IMR-90 (cell line): ENCODE results near the gene SEPSECS.

Experiments used
- CEBPB ChIP-seq: IDR thresholded peaks from 2 replicates; pipeline ENCODE4 v1.6.1; 2012; ENCODE audit warnings: low read depth, low read length, improper control_type of control experiment
- CTCF ChIP-seq: conservative IDR thresholded peaks from 2 replicates; pipeline ENCODE4 v1.5.1; 2012; ENCODE audit warnings: mild to moderate bottlenecking, low read depth, low read length, improper control_type of control experiment
- FOS ChIP-seq: fragments of 150-350 bp; IDR thresholded peaks from 2 replicates; pipeline ENCODE4 v1.6.1; 2016; ENCODE audit warnings: low read depth, low read length
- MAZ ChIP-seq: IDR thresholded peaks from 2 replicates; pipeline ENCODE4 v1.6.1; 2012; ENCODE audit warnings: low read depth, mild to moderate bottlenecking, low read length, improper control_type of control experiment, moderate library complexity, borderline replicate concordance
- POLR2A ChIP-seq: IDR thresholded peaks from 2 replicates; pipeline ENCODE4 v1.6.1; 2012; ENCODE audit warnings: mild to moderate bottlenecking, low read depth, low read length
- RCOR1 ChIP-seq: IDR thresholded peaks from 2 replicates; pipeline ENCODE4 v1.6.1; 2012; ENCODE audit warnings: mild to moderate bottlenecking, low read length, improper control_type of control experiment; ENCODE audit not compliant: insufficient replicate concordance
- RFX5 ChIP-seq: IDR thresholded peaks from 2 replicates; pipeline ENCODE4 v1.8.0; 2012; ENCODE audit warnings: low read depth, mild to moderate bottlenecking, low read length, moderate library complexity
- SMC3 ChIP-seq: fragments of 150-350 bp; IDR thresholded peaks from 2 replicates; pipeline ENCODE4 v1.6.1; 2016; ENCODE audit warnings: low read depth, mild to moderate bottlenecking, antibody characterized with exemption, low read length, moderate library complexity
- USF2 ChIP-seq: fragments of 150-350 bp; IDR thresholded peaks from 2 replicates; pipeline ENCODE4 v1.6.1; 2017; ENCODE audit warnings: mild to moderate bottlenecking, antibody characterized with exemption, low read length, low read depth

- TF ChIP-seq RFX5 (no peak), SMC3 (no peak), CTCF (no peak), MAZ (no peak), POLR2A (no peak), RCOR1 (no peak), CEBPB (no peak), USF2 (no peak), FOS (no peak)
Measured at GRCh38 chr4:25070545-25070944, 89.7 kb downstream of the SEPSECS start.
